ENCODE results near the gene CLDN6. TPM values are rescaled to one million over a fixed set of nuclear protein-coding genes. Genes with fewer than 3 reads are reported as not detected.

Gene CLDN6
- total and polyA plus RNA-seq, 9 of the 15 experiments (the other 6 are each of a cell fraction or from before 2014, with no cell fraction given): 0.22 to 0.75 (median 0.38) TPM; not detected in 3

DNA sequence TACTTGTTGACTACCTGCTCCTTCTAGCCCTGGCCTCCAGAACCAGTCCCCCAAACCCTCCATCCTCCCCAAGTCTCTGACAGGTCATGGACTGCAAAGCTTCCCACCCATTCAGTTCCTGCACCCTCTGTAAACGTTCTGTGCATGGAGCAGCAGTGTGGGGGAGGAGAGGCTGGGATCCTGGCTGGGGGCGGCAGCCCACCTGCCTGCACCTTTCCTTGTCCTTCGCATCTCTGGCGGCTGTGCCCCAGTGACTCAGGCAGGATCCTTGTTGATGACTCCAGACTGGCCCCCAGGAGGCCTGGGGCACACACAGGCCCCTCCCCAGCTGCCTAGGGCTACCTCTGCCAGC lies 36.1 kb downstream of the CLDN6 start:
- peak overlapping the region; percentile 99 for H3K27ac ChIP-seq (ENCODE audit: extremely low read depth, low read depth, low read length)
- intact Hi-C loops (cut with micrococcal nuclease) (loop anchor here (2.0 to 5.0 kb wide), 4 partner anchors 13 to 110 kb away; partner anchors contain the start of gene PAQR4), in situ Hi-C loops (cut with MboI) (no loop called here)
- H3K36me3 ChIP-seq (ENCODE audit: control insufficient read depth, insufficient read depth, low read length): peaks cover 26% of the 10 kb centered on the region; the same call in 2 of the 3 replicates
- DNase-seq (ENCODE audit: extremely low read depth in 1 of 4, low spot score in 3 of 4) (peak; percentile 49 to 69 (median 52)), FAIRE-seq (no peak), ATAC-seq (peak; percentile 5)
- ChIA-PET CTCF (ENCODE audit: low intra/inter-chr PET ratio) (interaction anchor here (0.5 to 0.6 kb wide), 2 partner anchors 106 to 1326 kb away, joined by 3 to 6 read pairs; no protein-coding TSS in a partner anchor), POLR2A (interaction anchor here (0.8 to 3.5 kb wide), 9 partner anchors 9 to 98 kb away, joined by 3 to 23 read pairs (median 4); partner anchors contain the start of genes FLYWCH2 and PAQR4)
- no peaks in the 10 kb centered on the region for H3K9me1 ChIP-seq (ENCODE audit: control insufficient read depth, insufficient read depth, low read length)
- 0% methylated on average over 4 of the region's 4 CpGs for WGBS (ENCODE audit: insufficient coverage, low coverage, missing lambda C conversion rate)
- H3K9ac ChIP-seq (ENCODE audit: insufficient read depth in 1 of 2, low read depth in 2 of 2, low read length in 2 of 2): peak overlapping the region; percentile 97 to 100
- no TSS peak for BruUV-seq (replicated peaks)
- peak overlapping the region; percentile 72 for H2AFZ ChIP-seq (ENCODE audit: low read depth, low read length)
- peak overlapping the region; percentile 97 for H3K4me2 ChIP-seq (ENCODE audit: insufficient read depth, low read length)
- H3K4me3 ChIP-seq: peak overlapping the region; percentile 63
- no peaks in the 10 kb centered on the region for H4K20me1 ChIP-seq (replicated peaks; ENCODE audit: control insufficient read depth, insufficient read depth, low read length)
- H3K27me3 ChIP-seq (ENCODE audit: control insufficient read depth in 2 of 2, insufficient read depth in 2 of 2, low read length in 2 of 2): no peaks in the 10 kb centered on the region
- peaks cover 41% of the 10 kb centered on the region for H3K79me2 ChIP-seq (ENCODE audit: control insufficient read depth, insufficient read depth, low read length)
- no peaks in the 10 kb centered on the region for H3K9me3 ChIP-seq (replicated peaks; ENCODE audit: control insufficient read depth, insufficient read depth, low read depth, low read length)
- H3K4me1 ChIP-seq (replicated peaks in 1 of 2; ENCODE audit: control insufficient read depth in 2 of 2, insufficient read depth in 2 of 2, low read length in 2 of 2): peaks cover 19 to 77% of the 10 kb centered on the region in 2 experiments
- TF ChIP-seq STAT5B (CRISPR knock-in tag; IDR thresholded peaks at IDR 0.05): no peak
- no peak for TF ChIP-seq POLR2AphosphoS5 (IDR thresholded peaks at IDR 0.05; ENCODE audit: control insufficient read depth, insufficient read depth, low read depth, low read length)
- TF ChIP-seq, protein P1, sequence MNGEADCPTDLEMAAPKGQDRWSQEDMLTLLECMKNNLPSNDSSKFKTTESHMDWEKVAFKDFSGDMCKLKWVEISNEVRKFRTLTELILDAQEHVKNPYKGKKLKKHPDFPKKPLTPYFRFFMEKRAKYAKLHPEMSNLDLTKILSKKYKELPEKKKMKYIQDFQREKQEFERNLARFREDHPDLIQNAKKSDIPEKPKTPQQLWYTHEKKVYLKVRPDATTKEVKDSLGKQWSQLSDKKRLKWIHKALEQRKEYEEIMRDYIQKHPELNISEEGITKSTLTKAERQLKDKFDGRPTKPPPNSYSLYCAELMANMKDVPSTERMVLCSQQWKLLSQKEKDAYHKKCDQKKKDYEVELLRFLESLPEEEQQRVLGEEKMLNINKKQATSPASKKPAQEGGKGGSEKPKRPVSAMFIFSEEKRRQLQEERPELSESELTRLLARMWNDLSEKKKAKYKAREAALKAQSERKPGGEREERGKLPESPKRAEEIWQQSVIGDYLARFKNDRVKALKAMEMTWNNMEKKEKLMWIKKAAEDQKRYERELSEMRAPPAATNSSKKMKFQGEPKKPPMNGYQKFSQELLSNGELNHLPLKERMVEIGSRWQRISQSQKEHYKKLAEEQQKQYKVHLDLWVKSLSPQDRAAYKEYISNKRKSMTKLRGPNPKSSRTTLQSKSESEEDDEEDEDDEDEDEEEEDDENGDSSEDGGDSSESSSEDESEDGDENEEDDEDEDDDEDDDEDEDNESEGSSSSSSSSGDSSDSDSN (IDR thresholded peaks at IDR 0.05; ENCODE audit: borderline replicate concordance in 1 of 2, low read depth in 2 of 2, low read length in 2 of 2): no peak
- TF ChIP-seq ZBTB1 (CRISPR knock-in tag; IDR thresholded peaks at IDR 0.05; ENCODE audit: borderline replicate concordance, low read depth): no peak
- TF ChIP-seq DPF2 (IDR thresholded peaks at IDR 0.05): 0 out of 2 replicates have a peak, but pooled peaks have one; percentile 24
- TF ChIP-seq, protein P2, sequence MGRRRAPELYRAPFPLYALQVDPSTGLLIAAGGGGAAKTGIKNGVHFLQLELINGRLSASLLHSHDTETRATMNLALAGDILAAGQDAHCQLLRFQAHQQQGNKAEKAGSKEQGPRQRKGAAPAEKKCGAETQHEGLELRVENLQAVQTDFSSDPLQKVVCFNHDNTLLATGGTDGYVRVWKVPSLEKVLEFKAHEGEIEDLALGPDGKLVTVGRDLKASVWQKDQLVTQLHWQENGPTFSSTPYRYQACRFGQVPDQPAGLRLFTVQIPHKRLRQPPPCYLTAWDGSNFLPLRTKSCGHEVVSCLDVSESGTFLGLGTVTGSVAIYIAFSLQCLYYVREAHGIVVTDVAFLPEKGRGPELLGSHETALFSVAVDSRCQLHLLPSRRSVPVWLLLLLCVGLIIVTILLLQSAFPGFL (CRISPR knock-in tag; IDR thresholded peaks at IDR 0.05): no peak
- no peak; the same call in 1 of the 2 replicates for TF ChIP-seq SMAD4 (CRISPR knock-in tag; conservative IDR thresholded peaks at IDR 0.05)
- peak in 1 of 2 experiments; percentile 50; a peak in 1 of 4 replicates for TF ChIP-seq HDAC1 (IDR thresholded peaks at IDR 0.05)
- TF ChIP-seq, protein P3, sequence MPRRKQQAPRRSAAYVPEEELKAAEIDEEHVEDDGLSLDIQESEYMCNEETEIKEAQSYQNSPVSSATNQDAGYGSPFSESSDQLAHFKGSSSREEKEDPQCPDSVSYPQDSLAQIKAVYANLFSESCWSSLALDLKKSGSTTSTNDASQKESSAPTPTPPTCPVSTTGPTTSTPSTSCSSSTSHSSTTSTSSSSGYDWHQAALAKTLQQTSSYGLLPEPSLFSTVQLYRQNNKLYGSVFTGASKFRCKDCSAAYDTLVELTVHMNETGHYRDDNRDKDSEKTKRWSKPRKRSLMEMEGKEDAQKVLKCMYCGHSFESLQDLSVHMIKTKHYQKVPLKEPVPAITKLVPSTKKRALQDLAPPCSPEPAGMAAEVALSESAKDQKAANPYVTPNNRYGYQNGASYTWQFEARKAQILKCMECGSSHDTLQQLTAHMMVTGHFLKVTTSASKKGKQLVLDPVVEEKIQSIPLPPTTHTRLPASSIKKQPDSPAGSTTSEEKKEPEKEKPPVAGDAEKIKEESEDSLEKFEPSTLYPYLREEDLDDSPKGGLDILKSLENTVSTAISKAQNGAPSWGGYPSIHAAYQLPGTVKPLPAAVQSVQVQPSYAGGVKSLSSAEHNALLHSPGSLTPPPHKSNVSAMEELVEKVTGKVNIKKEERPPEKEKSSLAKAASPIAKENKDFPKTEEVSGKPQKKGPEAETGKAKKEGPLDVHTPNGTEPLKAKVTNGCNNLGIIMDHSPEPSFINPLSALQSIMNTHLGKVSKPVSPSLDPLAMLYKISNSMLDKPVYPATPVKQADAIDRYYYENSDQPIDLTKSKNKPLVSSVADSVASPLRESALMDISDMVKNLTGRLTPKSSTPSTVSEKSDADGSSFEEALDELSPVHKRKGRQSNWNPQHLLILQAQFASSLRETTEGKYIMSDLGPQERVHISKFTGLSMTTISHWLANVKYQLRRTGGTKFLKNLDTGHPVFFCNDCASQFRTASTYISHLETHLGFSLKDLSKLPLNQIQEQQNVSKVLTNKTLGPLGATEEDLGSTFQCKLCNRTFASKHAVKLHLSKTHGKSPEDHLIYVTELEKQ (CRISPR knock-in tag; IDR thresholded peaks at IDR 0.05): no peak
- 0 out of 2 replicates have a peak, but pooled peaks have one; percentile 41 for TF ChIP-seq ELF4 (CRISPR knock-in tag; IDR thresholded peaks at IDR 0.05)
- TF ChIP-seq NCOR1 (IDR thresholded peaks at IDR 0.05): peak; percentile 35; the same call in 1 of the 2 replicates
- TF ChIP-seq, protein P4, sequence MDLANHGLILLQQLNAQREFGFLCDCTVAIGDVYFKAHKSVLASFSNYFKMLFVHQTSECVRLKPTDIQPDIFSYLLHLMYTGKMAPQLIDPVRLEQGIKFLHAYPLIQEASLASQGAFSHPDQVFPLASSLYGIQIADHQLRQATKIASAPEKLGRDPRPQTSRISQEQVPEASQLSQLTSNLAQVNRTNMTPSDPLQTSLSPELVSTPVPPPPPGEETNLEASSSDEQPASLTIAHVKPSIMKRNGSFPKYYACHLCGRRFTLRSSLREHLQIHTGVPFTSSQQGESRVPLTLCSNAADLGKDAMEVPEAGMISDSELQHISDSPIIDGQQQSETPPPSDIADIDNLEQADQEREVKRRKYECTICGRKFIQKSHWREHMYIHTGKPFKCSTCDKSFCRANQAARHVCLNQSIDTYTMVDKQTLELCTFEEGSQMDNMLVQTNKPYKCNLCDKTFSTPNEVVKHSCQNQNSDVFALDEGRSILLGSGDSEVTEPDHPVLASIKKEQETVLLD (IDR thresholded peaks at IDR 0.05): 0 out of 2 replicates have a peak, but pooled peaks have one; percentile 60
- peak; percentile 3; the same call in 1 of the 2 replicates for TF ChIP-seq KLF16 (IDR thresholded peaks at IDR 0.05)

Data from K562 (cell line).